K562 (cell line): ENCODE results near the gene CDKN1C. TPM values are rescaled to one million over a fixed set of nuclear protein-coding genes. Genes with fewer than 3 reads are reported as not detected.

Experiments
- ATAC-seq: fragments of 200-7000 bp; cut with Tn5 transposase; 3 replicates; pipeline ENCODE4 v1.9.1; 2020; ENCODE audit warnings: moderate library complexity
- BruUV-seq: library from RNA; stranded (reverse); fragments of 400-500 nt; replicated peaks from 2 replicates; lab custom pipeline; 2021; lab: Mats Ljungman, UMichigan
- CTCF ChIA-PET: fragments of 300-600 bp; formaldehyde crosslinking; extraction: SDS; loops from one replicate; lab custom pipeline; 2021; ENCODE audit warnings: low intra/inter-chr PET ratio; lab: Yijun Ruan, JAX
- POLR2A ChIA-PET: fragments of 300-600, 350-650 bp; sonication (Branson Sonifier 250); formaldehyde crosslinking; extraction: SDS; loops from one replicate; lab custom pipeline; 2021; ENCODE audit warnings: antibody characterized with exemption, inconsistent platforms; lab: Yijun Ruan, JAX
- DNase-seq, 4 experiments: peaks; one replicate each; pipeline versions ENCODE4 v3.0.0 to v3.0.0-alpha.2; 2011 to 2018; ENCODE audit warnings: low spot score in 3 of 4, mixed read lengths in 3 of 4; ENCODE audit errors: extremely low read depth in 1 of 4
- FAIRE-seq: peaks from 2 replicates; lab custom pipeline; 2011; peaks lifted over from hg19 to GRCh38; lab: Jason Lieb, UNC
- H2AFZ ChIP-seq: 2 replicates; pipeline ENCODE4 v1.6.0; 2011; ENCODE audit warnings: low read depth, low read length, control low read depth, inconsistent platforms
- H3K27ac ChIP-seq: fragments of 200-600 bp; 3 replicates; pipeline ENCODE4 v1.8.0; 2011; ENCODE audit warnings: low read depth, mild to moderate bottlenecking, control low read depth, inconsistent platforms, low read length, moderate library complexity, mixed read lengths; ENCODE audit errors: extremely low read depth
- H3K27me3 ChIP-seq, 2 experiments: fragments of 300-600 bp in 1 of 2; 2 replicates in 1 of 2; 3 replicates in 1 of 2; pipeline versions ENCODE4 v1.6.0 to v1.8.0; 2011; ENCODE audit warnings: inconsistent platforms in 2 of 2, low read length in 2 of 2, mild to moderate bottlenecking in 1 of 2, mixed read lengths in 1 of 2, moderate library complexity in 1 of 2; ENCODE audit not compliant: control insufficient read depth in 2 of 2, insufficient read depth in 2 of 2
- H3K36me3 ChIP-seq: fragments of 300-600 bp; 3 replicates; pipeline ENCODE4 v1.8.0; 2011; ENCODE audit warnings: mild to moderate bottlenecking, low read length, inconsistent platforms; ENCODE audit not compliant: control insufficient read depth, insufficient read depth
- H3K4me1 ChIP-seq, 2 experiments: fragments of 200-600 bp in 1 of 2; replicated peaks in 1 of 2; 2 replicates in 1 of 2; 3 replicates in 1 of 2; pipeline versions ENCODE4 v1.5.1 to v1.8.0; 2011; ENCODE audit warnings: inconsistent platforms in 2 of 2, low read length in 2 of 2, mild to moderate bottlenecking in 1 of 2, mixed read lengths in 1 of 2, moderate library complexity in 1 of 2; ENCODE audit not compliant: control insufficient read depth in 2 of 2, insufficient read depth in 2 of 2
- H3K4me2 ChIP-seq: 2 replicates; pipeline ENCODE4 v1.6.1; 2011; ENCODE audit warnings: low read length, control low read depth, inconsistent platforms, mixed read lengths; ENCODE audit not compliant: insufficient read depth
- H3K4me3 ChIP-seq: fragments of 200-600 bp; sonication (generic), shearing (Covaris generic); 2 replicates; pipeline ENCODE4 v1.5.1; 2016; ENCODE audit warnings: control low read depth, inconsistent platforms
- H3K79me2 ChIP-seq: fragments of 200-600 bp; 3 replicates; pipeline ENCODE4 v1.8.0; 2011; ENCODE audit warnings: low read length, inconsistent platforms; ENCODE audit not compliant: control insufficient read depth, insufficient read depth
- H3K9ac ChIP-seq, 2 experiments: 2 replicates each; pipeline versions ENCODE4 v1.6.0 to v1.6.1; 2011; ENCODE audit warnings: low read depth in 2 of 2, low read length in 2 of 2, control low read depth in 1 of 2, inconsistent platforms in 1 of 2, mild to moderate bottlenecking in 1 of 2, mixed read lengths in 1 of 2; ENCODE audit not compliant: insufficient read depth in 1 of 2
- H3K9me1 ChIP-seq: one replicate; pipeline ENCODE4 v1.6.0; 2011; ENCODE audit warnings: inconsistent platforms, mild to moderate bottlenecking, low read length, moderate library complexity; ENCODE audit not compliant: control insufficient read depth, insufficient read depth
- H3K9me3 ChIP-seq: replicated peaks from 2 replicates; pipeline ENCODE4 v1.5.1; 2011; ENCODE audit warnings: low read depth, low read length, inconsistent platforms; ENCODE audit not compliant: control insufficient read depth, insufficient read depth
- H4K20me1 ChIP-seq: replicated peaks from 2 replicates; pipeline ENCODE4 v1.6.1; 2011; ENCODE audit warnings: low read length, inconsistent platforms, mixed read lengths; ENCODE audit not compliant: control insufficient read depth, insufficient read depth
- BRCA1 ChIP-seq, 2 experiments: fragments of 450-650 bp in 1 of 2; sonication (generic) in 1 of 2; formaldehyde crosslinking in 1 of 2; IDR thresholded peaks; 2 replicates each; pipeline versions ENCODE4 v1.5.0 to v1.6.1; 2017 to 2020; ENCODE audit warnings: mild to moderate bottlenecking in 1 of 2, missing genetic modification reagents in 1 of 2
- CAMTA2 ChIP-seq: fragments of 250-450 bp; sonication (Bioruptor Pico); conservative IDR thresholded peaks from 2 replicates; pipeline ENCODE4 v1.5.1; 2022
- CBFA2T2 ChIP-seq: fragments of 450-650 bp; conservative IDR thresholded peaks from 2 replicates; pipeline ENCODE4 v1.6.1; 2017; ENCODE audit warnings: mild to moderate bottlenecking
- ELF2 ChIP-seq: fragments of 250-450 bp; sonication (Bioruptor Pico); IDR thresholded peaks from 2 replicates; pipeline ENCODE4 v1.5.0; 2021; ENCODE audit warnings: mild to moderate bottlenecking
- MTA3 ChIP-seq: fragments of 450-650 bp; formaldehyde crosslinking; IDR thresholded peaks from 2 replicates; pipeline ENCODE4 v1.6.1; 2017; ENCODE audit warnings: mild to moderate bottlenecking, borderline replicate concordance
- PHF20 ChIP-seq: fragments of 450-650 bp; IDR thresholded peaks from 2 replicates; pipeline ENCODE4 v1.6.1; 2018; ENCODE audit not compliant: partially characterized antibody
- POLR2G ChIP-seq: fragments of 200-400 bp; formaldehyde crosslinking; IDR thresholded peaks from 2 replicates; pipeline ENCODE4 v1.6.1; 2017; ENCODE audit warnings: low read depth, mild to moderate bottlenecking, antibody characterized with exemption, low read length, moderate library complexity
- RBM14 ChIP-seq: fragments of 200-400 bp; formaldehyde crosslinking; IDR thresholded peaks from 2 replicates; pipeline ENCODE4 v1.6.1; 2018; ENCODE audit warnings: low read depth, mild to moderate bottlenecking, low read length, moderate library complexity, borderline replicate concordance; ENCODE audit not compliant: insufficient read depth
- RUNX1 ChIP-seq: sonication (generic); IDR thresholded peaks from 2 replicates; pipeline ENCODE4 v1.6.1; 2016; ENCODE audit warnings: antibody characterized with exemption, low read depth
- SMAD1 ChIP-seq: fragments of 150-350 bp; IDR thresholded peaks from 2 replicates; pipeline ENCODE4 v1.6.1; 2014; ENCODE audit warnings: low read length, low read depth; ENCODE audit not compliant: partially characterized antibody
- ZBTB8A ChIP-seq: fragments of 450-650 bp; IDR thresholded peaks from 2 replicates; pipeline ENCODE4 v1.6.1; 2018; ENCODE audit warnings: mild to moderate bottlenecking, moderate library complexity; ENCODE audit not compliant: partially characterized antibody
- ZNF140 ChIP-seq: fragments of 250-450 bp; sonication (Bioruptor Pico); IDR thresholded peaks from 2 replicates; pipeline ENCODE4 v1.8.0; 2021; ENCODE audit warnings: moderate library complexity, mild to moderate bottlenecking, inconsistent platforms
- ZNF778 ChIP-seq: fragments of 450-650 bp; formaldehyde crosslinking; IDR thresholded peaks from 2 replicates; pipeline ENCODE4 v1.4.0; 2020; ENCODE audit warnings: mild to moderate bottlenecking, moderate library complexity
- WGBS: fragments of 100-300 bp; shearing (Covaris generic); methylation state at CpG from one replicate; pipeline ENCODE4 v1.1.6; 2016; ENCODE audit warnings: low coverage, mixed read lengths; ENCODE audit not compliant: insufficient coverage; ENCODE audit errors: missing lambda C conversion rate; 5-methylcytosine and 5-hydroxymethylcytosine counted together
- in situ Hi-C: fragments of 300-500 bp; cut with MboI; formaldehyde crosslinking; loops from 4 replicates; pipeline ENCODE4 v1.15.0; 2018; ENCODE audit warnings: inconsistent platforms, mixed read lengths
- intact Hi-C: fragments of 100-400 bp; cut with micrococcal nuclease; formaldehyde crosslinking; loops from 2 replicates; pipeline ENCODE4 v1.14.2; 2022
- polyA plus RNA-seq, 8 experiments: library from polyadenylated mRNA; depleted of rRNA in 4 of 8; stranded (reverse) in 5 of 8; unstranded in 3 of 8; fragments of >200 nt; fragmentation: Nextera tagmentation in 2 of 8; fragmentation: Illumina TruSeq in 1 of 8; extraction: Ambion mirVana in 2 of 8; extraction: Trizol in 1 of 8; gene quantifications; 2 replicates each; pipeline versions ENCODE4 v1.2.1 to v1.2.3, GENCODE V29; 2011 to 2014; ENCODE audit warnings: inconsistent platforms in 1 of 8, missing spikeins in 1 of 8
- total RNA-seq, 7 experiments: library from RNA; depleted of rRNA in 6 of 7; stranded (reverse); fragments of >200 nt in 6 of 7; fragmentation: Illumina TruSeq in 2 of 7; extraction: Trizol in 2 of 7; gene quantifications; 2 replicates each; pipeline versions ENCODE4 v1.2.1 to v1.2.3, GENCODE V29; 2011 to 2021; ENCODE audit warnings: low replicate concordance in 1 of 7
- TF ChIP-seq, protein P1 (sequence below): fragments of 200-800 bp; sonication (Bioruptor generic); IDR thresholded peaks from 2 replicates; pipeline ENCODE4 v1.6.1; 2017; ENCODE audit warnings: missing genetic modification characterization, missing compliant biosample characterization

Gene CDKN1C
- total and polyA plus RNA-seq, 9 of the 15 experiments (the other 6 are each of a cell fraction or from before 2014, with no cell fraction given): 2.8 to 21.1 (median 9.3) TPM

DNA sequence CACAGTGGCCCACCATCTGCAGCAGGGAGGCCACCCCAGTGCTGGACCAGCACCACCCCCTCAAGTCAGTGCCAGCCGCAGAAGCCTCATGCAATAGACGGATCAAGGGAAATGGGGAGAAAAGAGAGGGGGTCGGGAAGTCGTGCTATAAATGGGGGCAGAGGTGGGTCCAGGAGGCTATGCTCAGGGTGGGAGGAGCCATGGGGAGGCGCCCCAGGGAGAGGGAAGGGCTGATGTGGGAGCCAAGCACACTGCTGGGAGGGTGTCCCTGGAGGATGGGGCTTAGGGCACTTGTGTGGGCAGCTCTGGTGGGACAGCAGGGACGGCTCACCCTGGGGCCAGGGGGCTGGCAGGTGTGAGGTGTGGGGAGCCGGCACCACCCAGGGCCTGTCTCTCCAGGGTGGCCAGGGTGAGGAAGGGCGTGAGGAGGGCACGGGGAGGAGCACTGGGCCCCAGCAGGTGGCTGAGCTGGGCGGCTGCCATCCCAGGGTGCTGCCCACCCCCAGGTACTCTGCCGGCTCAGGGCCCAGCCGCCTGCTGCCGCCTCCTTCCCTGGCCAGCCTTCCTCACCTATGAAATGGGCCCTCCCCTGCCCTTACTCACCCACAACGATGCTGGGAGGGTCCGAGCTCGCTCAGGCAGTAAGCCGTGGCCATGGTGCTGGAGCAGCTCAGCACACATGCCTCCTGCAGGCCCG is 25.7 kb upstream of the CDKN1C start:
- WGBS: 67% methylated on average over 9 of the region's 18 CpGs
- no peak for ATAC-seq
- Histone ChIP-seq H4K20me1 (no peaks in the 10 kb centered on the region), H2AFZ (no peak overlapping the region), H3K9me3 (no peaks in the 10 kb centered on the region), H3K36me3 (no peaks in the 10 kb centered on the region), H3K9ac (peak overlapping the region in 1 of 2 experiments; percentile 68; a peak in 2 of 4 replicates), H3K79me2 (no peaks in the 10 kb centered on the region), H3K27ac (no peak overlapping the region), H3K4me3 (no peak overlapping the region), H3K4me1 (peaks cover 14 to 69% of the 10 kb centered on the region in 2 experiments; a peak in 4 of 5 replicates), H3K4me2 (no peak overlapping the region), H3K27me3 (no peaks in the 10 kb centered on the region), H3K9me1 (no peaks in the 10 kb centered on the region)
- TF ChIP-seq POLR2G: 0 out of 2 replicates have a peak, but pooled peaks have one; percentile 43
- no peak for TF ChIP-seq CBFA2T2
- TF ChIP-seq CAMTA2: no peak
- no peak for DNase-seq
- ChIA-PET POLR2A (interaction anchor here (2.0 kb wide), 1 partner anchor 9 kb away, joined by 6 read pairs; no protein-coding TSS in a partner anchor), CTCF (no interaction called here)
- intact Hi-C loops (no loop called here), in situ Hi-C loops (no loop called here)
- no TSS peak for BruUV-seq
- no peak for FAIRE-seq

DNA sequence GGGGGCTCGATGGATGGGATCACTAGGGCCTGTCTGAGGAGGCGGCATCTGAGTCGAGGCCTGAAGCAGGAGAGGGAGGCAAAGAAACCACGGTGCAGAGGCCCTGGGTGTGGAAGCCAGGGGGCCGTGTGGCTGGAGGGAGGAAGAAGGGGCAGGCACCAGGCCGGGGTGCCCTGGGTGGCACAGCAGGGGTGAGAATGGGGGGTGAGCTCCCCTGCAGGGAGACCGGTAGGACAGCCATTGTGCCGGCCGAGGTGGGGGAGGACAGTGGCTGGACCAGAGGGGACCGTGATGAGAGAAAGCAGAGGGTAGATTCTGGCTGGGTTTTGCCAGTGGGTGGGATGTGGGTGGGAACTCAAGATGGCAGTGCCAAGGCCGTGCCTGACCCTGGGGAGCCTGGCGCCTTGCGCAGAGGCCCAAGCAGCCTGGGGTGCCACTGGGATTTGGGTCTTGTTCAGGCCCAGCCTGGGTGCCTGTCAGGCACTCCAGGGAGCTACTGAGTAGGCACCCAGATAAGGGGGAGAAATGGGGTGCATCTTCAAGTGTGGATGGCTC is 24.9 kb upstream of the CDKN1C start:
- Histone ChIP-seq H3K27ac (no peak overlapping the region), H3K4me2 (no peak overlapping the region), H3K27me3 (no peaks in the 10 kb centered on the region), H3K4me3 (no peak overlapping the region), H2AFZ (no peak overlapping the region), H3K36me3 (no peaks in the 10 kb centered on the region), H3K9me3 (no peaks in the 10 kb centered on the region), H4K20me1 (no peaks in the 10 kb centered on the region), H3K4me1 (peaks cover 14 to 66% of the 10 kb centered on the region in 2 experiments; a peak in 4 of 5 replicates), H3K79me2 (no peaks in the 10 kb centered on the region), H3K9ac (peak overlapping the region in 1 of 2 experiments; percentile 28; a peak in 2 of 4 replicates), H3K9me1 (no peaks in the 10 kb centered on the region)
- DNase-seq (no peak), FAIRE-seq (no peak), ATAC-seq (no peak)
- ChIA-PET CTCF (no interaction called here), POLR2A (interaction anchor here (2.0 kb wide), 1 partner anchor 10 kb away, joined by 6 read pairs; no protein-coding TSS in a partner anchor)
- intact Hi-C loops (no loop called here), in situ Hi-C loops (no loop called here)
- WGBS: 69% methylated on average over 9 of the region's 13 CpGs
- no TSS peak for BruUV-seq
- TF ChIP-seq ZNF140 (CRISPR knock-in tag) (no peak), MTA3 (no peak), ZBTB8A (no peak), RUNX1 (no peak), BRCA1 (IDR thresholded peaks at IDR 0.05) (no peak), BRCA1 (CRISPR knock-in tag; IDR thresholded peaks at IDR 0.05) (no peak), RBM14 (no peak), SMAD1 (no peak), ZNF778 (CRISPR knock-in tag) (no peak), PHF20 (no peak), ELF2 (no peak)
- TF ChIP-seq, protein P1, sequence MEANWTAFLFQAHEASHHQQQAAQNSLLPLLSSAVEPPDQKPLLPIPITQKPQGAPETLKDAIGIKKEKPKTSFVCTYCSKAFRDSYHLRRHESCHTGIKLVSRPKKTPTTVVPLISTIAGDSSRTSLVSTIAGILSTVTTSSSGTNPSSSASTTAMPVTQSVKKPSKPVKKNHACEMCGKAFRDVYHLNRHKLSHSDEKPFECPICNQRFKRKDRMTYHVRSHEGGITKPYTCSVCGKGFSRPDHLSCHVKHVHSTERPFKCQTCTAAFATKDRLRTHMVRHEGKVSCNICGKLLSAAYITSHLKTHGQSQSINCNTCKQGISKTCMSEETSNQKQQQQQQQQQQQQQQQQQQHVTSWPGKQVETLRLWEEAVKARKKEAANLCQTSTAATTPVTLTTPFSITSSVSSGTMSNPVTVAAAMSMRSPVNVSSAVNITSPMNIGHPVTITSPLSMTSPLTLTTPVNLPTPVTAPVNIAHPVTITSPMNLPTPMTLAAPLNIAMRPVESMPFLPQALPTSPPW (CRISPR knock-in tag): no peak
